DLD1 (cell line): ENCODE data around the gene KCNQ5.

ENCODE experiments used
- in situ Hi-C: cut with HindIII; loops from 2 replicates; pipeline ENCODE4 v1.10.0; 2017; ENCODE audit warnings: low sequenced_read_pairs

KCNQ5 gene

DNA sequence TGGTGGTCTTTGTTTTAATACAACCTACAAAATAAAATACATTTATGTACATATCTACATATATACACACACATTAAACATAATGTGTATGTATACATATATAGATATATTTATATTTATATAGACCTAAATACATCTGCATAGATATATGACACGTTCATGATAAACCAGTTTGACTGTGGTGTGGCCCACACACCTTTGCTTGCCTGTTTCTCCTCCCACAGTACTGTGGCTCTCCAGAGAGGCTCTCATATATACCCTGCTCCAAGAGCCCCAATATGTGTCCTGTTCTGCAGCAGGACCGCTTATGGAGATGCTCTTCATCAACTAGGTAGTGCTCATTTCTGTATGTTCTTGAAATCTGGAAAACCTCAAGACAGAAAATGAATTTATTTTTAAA is 207.0 kb downstream of the KCNQ5 start:
- in situ Hi-C loops: no loop called here

DNA sequence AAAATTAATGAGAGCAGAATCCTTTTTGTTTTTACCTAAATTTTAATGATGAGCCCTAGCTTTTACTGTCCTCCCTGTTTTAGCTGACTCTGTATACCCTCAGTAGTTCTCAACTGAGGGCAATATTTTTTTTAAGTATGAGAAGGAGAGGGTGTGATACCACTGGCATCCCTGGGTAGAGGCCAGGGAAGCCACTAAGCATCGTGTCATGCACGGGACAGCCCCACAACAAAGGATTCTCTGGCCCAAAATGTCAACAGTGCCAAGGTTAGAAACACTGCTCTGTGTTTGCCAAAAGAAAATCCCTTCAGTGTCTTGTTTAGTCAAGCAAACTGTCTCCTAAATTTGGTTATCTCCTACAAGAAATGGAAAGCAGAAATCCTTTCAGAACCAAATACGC is 210.4 kb downstream of the KCNQ5 start:
- in situ Hi-C loops: no loop called here

GRCh38 chr6:72835749-72836148 is 213.9 kb downstream of the KCNQ5 start:
- in situ Hi-C loops: no loop called here

- in situ Hi-C loops: no loop called here
These were observed 215.1 kb downstream of the KCNQ5 start for GRCh38 chr6:72836971-72837370.

GRCh38 chr6:72841195-72841594 is 219.3 kb downstream of the KCNQ5 start:
- in situ Hi-C loops: no loop called here

- in situ Hi-C loops: no loop called here
These were observed 220.3 kb downstream of the KCNQ5 start for GRCh38 chr6:72842140-72842539.

DNA sequence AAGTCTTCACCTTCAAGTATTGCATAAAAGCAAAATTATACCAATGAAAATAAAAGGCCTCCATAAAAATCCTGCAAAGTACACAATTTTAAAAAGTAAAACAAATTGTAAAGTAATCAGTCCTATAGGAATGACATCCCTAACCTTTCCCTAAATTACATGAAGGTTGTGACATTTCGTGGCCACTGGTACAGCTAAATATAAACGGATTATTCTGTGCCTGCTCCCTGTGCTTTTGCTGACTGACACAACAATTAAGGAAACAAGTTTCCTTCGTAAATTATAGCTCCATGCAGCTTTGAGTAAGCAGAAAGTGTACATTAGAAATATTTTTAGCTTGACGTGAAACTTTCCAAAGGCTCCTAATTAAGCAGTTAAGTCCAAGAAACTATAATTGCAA is 222.8 kb downstream of the KCNQ5 start:
- in situ Hi-C loops: no loop called here

GRCh38 chr6:72849346-72849745 is 227.5 kb downstream of the KCNQ5 start:
- in situ Hi-C loops: no loop called here

DNA sequence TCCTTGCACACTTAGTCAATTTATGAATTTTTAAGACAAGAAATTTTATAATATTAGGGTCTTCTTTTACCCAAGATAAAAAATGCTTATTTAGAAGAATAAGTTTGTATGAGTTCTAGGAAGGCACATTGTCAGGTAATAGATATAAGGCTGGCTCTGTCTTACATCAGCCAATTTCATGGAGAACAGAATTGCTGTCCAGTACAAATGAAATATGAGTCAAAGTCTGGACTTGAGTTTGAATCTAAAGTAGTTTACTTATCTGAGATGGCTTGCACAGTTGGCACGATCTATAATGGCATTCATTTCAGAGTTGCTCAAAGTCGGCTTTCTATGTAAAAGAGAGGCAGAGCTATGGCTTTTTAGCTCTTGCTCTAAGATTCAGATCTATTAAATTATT is 228.2 kb downstream of the KCNQ5 start:
- in situ Hi-C loops: no loop called here

GRCh38 chr6:72850469-72850868 is 228.6 kb downstream of the KCNQ5 start:
- in situ Hi-C loops: no loop called here

- in situ Hi-C loops: no loop called here
These were observed 233.6 kb downstream of the KCNQ5 start for GRCh38 chr6:72855471-72855870.

GRCh38 chr6:72856801-72857200 is 234.9 kb downstream of the KCNQ5 start:
- in situ Hi-C loops: no loop called here

- in situ Hi-C loops: no loop called here
These were observed 236.1 kb downstream of the KCNQ5 start for GRCh38 chr6:72857791-72858585.

GRCh38 chr6:72861059-72861458 is 239.2 kb downstream of the KCNQ5 start:
- in situ Hi-C loops: no loop called here

GRCh38 chr6:72861935-72862432 is 240.1 kb downstream of the KCNQ5 start:
- in situ Hi-C loops: no loop called here

DNA sequence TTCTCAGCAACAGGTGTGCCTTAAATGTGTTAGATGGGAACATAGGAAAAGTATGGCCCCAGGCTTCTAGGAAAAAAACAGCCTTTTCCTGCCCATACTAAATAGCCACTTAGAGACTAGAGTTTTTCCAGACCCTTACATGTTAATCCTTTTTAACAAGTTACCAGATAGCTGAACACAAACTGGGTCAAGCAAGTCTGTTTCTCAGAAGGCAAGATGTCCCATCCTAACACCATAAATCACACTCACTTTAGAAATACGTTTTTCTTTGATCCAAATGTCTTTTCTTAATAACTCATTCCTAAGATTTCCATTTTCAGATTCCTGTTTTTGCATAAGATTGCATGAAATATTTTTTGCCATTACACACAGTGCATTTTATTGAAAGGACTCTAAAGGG is 241.3 kb downstream of the KCNQ5 start:
- in situ Hi-C loops: no loop called here

DNA sequence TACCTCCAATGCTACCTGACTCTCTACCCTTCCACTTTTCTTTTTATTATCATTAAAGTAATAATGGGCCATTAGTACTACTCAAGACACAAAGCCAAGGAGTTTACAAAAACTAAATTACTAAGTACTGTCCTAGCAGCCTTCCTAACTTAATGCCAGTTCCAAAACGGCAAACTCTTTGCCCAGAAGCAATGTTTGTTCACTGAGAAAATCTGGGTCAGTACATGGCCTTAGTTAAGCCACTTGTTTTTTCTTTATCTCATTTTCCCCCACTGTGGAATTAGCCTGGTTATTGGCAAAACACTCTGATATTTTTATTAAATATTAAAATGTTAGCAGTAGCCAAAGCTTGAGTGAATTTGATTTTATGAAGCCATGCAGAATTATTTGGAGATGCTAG is 242.4 kb downstream of the KCNQ5 start:
- in situ Hi-C loops: no loop called here

- in situ Hi-C loops: no loop called here
These were observed 242.9 kb downstream of the KCNQ5 start for GRCh38 chr6:72864799-72865198.

DNA sequence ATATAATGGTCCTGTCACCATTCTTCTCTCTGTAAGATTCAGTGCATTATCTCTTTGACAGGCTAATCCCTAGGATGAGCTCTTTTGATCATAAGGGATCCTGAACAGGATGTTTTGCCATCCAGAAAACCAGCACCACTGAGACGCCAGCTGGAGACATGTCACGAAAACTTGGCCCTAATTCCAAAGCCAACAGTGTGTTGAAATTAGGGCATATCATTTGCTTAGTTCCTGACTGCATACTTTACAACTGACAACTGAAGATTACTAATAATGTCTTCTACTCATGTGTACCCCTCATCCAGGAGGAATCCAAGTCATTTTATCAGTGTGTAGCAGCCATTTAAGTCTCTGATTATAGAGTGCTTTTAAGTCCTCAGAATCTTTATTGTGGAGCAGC is 243.6 kb downstream of the KCNQ5 start:
- in situ Hi-C loops: no loop called here

DNA sequence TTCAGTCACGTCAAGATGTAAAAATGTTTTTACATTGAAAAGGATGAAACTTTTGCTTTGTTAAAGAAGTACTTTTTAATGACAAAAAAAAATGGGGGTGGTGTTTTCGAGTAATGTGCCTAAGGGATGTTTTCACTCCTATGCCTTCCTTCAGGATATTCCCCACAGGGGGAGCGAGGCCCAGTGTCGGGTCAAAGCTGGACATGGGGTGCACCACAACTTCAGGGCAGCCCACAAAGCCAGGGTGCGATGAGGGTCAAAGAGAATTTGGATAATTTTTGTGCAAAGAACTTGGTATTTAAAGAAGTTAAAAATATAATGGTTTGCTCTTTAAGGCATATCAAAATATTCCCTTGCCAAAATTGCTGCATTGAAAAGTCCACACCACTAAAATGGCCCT is 247.8 kb downstream of the KCNQ5 start:
- in situ Hi-C loops: no loop called here

DNA sequence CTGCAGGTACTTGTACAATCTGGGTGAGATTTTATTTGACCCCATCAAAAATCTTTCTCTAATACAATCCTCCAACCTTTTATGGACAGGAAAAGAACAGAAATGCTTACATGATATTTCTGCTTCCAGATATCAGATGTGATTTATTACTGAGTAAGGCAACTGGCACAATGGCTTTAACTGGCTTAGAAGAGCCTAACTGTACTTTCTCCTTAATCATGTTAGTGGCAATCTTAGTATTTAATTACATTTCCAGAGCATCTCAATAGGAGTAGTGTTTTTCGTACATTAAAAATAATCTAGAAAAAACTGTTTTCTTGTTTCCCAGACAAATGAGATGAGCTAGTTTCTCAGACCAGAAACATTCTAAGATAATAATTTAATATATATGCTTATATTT is 251.6 kb downstream of the KCNQ5 start:
- in situ Hi-C loops: no loop called here

DNA sequence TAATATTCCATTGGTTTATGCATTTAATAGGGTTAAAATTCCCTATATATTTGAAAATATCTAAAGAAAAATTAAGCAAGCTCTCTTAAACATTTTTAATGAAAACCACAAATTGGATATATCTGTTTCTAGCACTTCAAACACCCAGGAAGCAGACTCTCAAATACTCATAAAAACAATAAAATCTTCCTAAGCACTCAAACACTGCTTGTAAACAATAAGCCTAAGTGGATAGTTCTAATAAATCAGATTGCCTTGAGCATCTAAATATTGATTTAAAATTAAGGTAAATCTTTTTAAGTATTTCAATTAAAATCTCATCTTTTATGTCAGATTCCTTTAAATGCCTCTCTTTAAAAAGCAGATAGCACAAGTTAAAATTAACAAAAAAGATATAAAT is 254.4 kb downstream of the KCNQ5 start:
- in situ Hi-C loops: no loop called here

GRCh38 chr6:72886170-72886569 is 264.3 kb downstream of the KCNQ5 start:
- in situ Hi-C loops: no loop called here
